RPMI7951 (cell line): ENCODE data around the gene RANBP2. TPM values are rescaled to one million over a fixed set of nuclear protein-coding genes. Genes with fewer than 3 reads are reported as not detected.

Source experiments
- total RNA-seq: library from RNA; depleted of rRNA; stranded (reverse); fragments of >200 nt; shearing (Covaris generic); gene quantifications from 2 replicates; pipeline ENCODE4 v1.2.3, GENCODE V29; 2014; rRNA removed

RANBP2 gene
- total RNA-seq, 1 experiment from 2014 or later, result 56.0 TPM

Other genes starting within 250 kb of the RANBP2 start
- 56.1 and 66.0 TPM in 2 replicates for gene LIMS1, start 185.0 kb upstream of the RANBP2 start, total RNA-seq
- gene CCDC138, start 67.3 kb downstream of the RANBP2 start, total RNA-seq, result 16.0 and 20.4 TPM in 2 replicates